ENCODE results near the gene TUBGCP6.

The TUBGCP6 gene

GRCh38 chr22:50250555-50251476, 6.0 kb upstream of the TUBGCP6 start, which contains the start of gene HDAC10:
Gene HDAC10, minus strand, starts transcription at chr22:50251265. Its CDS starts 233 bp downstream, at chr22:50251032.
- DNase-seq (ENCODE audit: extremely low read depth, low read depth), result no peak
- H3K4me3 ChIP-seq (replicated peaks; ENCODE audit: low read depth, low read length), result peak within 1 kb of the TSS; percentile 74
- TF ChIP-seq CTCF (IDR thresholded peaks at IDR 0.05; ENCODE audit: low read depth, low read length, missing control alignments), result no peak

DNA sequence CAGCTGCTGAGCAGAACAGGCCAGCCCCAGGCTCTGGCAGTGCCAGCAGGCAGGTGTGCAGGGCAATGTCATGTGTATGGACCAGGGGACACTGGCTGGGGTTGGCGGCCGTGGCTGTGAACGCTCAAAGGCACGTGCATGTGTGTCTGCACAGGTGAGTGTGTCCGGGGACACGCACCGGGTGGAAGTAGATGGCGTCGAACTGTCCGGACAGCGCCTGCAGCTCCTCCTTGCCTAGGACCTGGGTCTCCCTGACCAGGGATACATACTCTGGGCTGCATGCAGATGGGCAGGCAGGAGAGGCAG, 5.4 kb upstream of the TUBGCP6 start:
- no peak for DNase-seq (ENCODE audit: extremely low read depth, low read depth)
- H3K4me3 ChIP-seq (replicated peaks; ENCODE audit: low read depth, low read length), result peak overlapping the region; percentile 74
- no peak for TF ChIP-seq CTCF (IDR thresholded peaks at IDR 0.05; ENCODE audit: low read depth, low read length, missing control alignments)

DNA sequence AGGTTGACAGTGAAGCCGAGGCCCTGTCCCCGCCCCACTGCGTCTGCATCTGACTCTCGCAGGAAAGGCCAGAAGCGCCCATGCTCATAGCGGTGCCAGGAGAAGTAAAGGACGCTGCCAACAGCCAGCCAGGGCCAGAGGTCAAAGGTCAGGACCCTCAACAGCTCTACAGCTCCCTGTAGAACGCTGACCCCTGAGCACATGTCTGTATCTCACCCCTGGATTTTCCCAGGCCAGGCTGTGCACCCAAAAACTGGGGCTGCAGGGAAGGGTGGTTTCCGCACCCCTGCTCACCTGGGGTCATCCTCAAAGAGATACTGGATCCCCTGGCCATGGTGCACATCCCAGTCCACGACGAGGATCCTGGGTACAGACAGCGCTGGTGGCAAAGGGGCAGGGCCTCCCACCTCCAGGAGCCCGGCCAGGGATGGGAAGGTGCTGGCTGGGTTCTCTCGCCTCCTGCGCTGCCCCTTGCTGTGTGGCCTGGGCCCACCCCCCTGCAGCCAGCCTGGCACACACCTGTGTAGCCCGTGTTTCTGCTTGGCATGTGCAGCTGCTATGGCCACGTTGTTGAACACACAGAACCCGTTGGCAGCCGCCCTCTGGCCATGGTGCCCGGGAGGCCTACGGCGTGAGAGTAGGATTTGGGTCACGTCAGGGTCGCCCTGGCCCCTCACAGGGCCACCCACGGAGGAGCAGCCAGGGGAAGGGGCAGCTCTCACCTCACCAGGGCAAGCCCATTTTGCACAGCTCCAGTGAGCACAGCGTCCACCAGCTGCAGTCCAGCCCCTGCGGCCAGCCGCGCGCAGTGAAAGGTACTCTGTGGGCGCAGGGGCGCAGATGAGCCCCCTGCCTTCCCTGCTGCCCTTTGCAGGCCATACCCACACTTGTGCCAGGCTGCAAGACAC, 4.8 kb upstream of the TUBGCP6 start:
- TF ChIP-seq CTCF (IDR thresholded peaks at IDR 0.05; ENCODE audit: low read depth, low read length, missing control alignments), result no peak
- peak overlapping the region; percentile 74 for H3K4me3 ChIP-seq (replicated peaks; ENCODE audit: low read depth, low read length)
- no peak for DNase-seq (ENCODE audit: extremely low read depth, low read depth)

GRCh38 chr22:50248196-50249081, 3.6 kb upstream of the TUBGCP6 start:
- TF ChIP-seq CTCF (IDR thresholded peaks at IDR 0.05; ENCODE audit: low read depth, low read length, missing control alignments), result no peak
- no peak for DNase-seq (ENCODE audit: extremely low read depth, low read depth)
- no peak overlapping the region for H3K4me3 ChIP-seq (replicated peaks; ENCODE audit: low read depth, low read length)

DNA sequence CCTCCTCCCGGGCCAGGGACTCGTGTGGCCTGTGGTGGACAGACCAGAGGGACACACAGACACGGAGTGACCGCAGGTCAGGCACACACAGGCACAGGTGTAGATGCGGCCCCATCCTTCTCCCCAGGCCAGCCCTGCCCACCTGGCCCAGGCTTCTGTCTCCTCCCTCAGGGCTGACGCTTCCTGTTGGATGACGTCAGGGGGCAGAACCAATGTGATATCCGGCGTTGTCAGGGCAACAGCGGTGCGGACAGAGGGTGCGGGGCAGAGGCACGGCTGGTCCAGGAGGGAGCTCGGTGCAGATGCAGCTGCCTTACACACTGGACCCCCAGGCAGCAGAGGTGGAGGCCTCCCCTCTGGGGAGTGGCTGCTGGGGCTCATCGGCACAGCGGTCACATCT, 2.9 kb upstream of the TUBGCP6 start:
- H3K4me3 ChIP-seq (replicated peaks; ENCODE audit: low read depth, low read length), result no peak overlapping the region
- no peak for TF ChIP-seq CTCF (IDR thresholded peaks at IDR 0.05; ENCODE audit: low read depth, low read length, missing control alignments)
- DNase-seq (ENCODE audit: extremely low read depth, low read depth), result no peak

Data from HFF-Myc (cell line).